Activated T-helper 1 cell treated with anti-CD3 and anti-CD28 coated beads, Interleukin-12 subunit alpha, Interleukin-12 subunit beta, Interleukin-2, Interleukin-4 antibody, amounts not matched to agents 30 ng/mL and 10 ng/mL and 1 ng/mL, durations not matched to agents 14 hours and 24 hours and 36 hours (primary cell): ENCODE data around the gene CCT5. TPM values are rescaled to one million over a fixed set of nuclear protein-coding genes. Genes with fewer than 3 reads are reported as not detected.
"Not testable (repeated sequence)": the region's sequence is repeated elsewhere in the genome, so short reads cannot be mapped to it uniquely, and the experiment has no call there.

ENCODE experiments used
- DNase-seq: peaks from one replicate; pipeline ENCODE4 v3.0.0; 2021; ENCODE audit warnings: low spot score
- H3K27ac Mint-ChIP-seq: one replicate; pipeline ENCODE4 v1.8.0; 2021; ENCODE audit warnings: mild to moderate bottlenecking, mixed read lengths
- H3K27me3 Mint-ChIP-seq: one replicate; pipeline ENCODE4 v1.8.0; 2022; ENCODE audit warnings: mild to moderate bottlenecking, moderate library complexity, mixed read lengths; ENCODE audit not compliant: insufficient read depth
- H3K36me3 Mint-ChIP-seq: one replicate; pipeline ENCODE4 v1.8.0; 2021; ENCODE audit warnings: low read depth, mixed read lengths
- H3K4me1 Mint-ChIP-seq: one replicate; pipeline ENCODE4 v1.8.0; 2021; ENCODE audit warnings: low read depth, mixed read lengths
- H3K4me3 Mint-ChIP-seq: one replicate; pipeline ENCODE4 v1.8.0; 2021; ENCODE audit warnings: mild to moderate bottlenecking, moderate library complexity, mixed read lengths
- H3K9me3 Mint-ChIP-seq: one replicate; pipeline ENCODE4 v1.8.0; 2021; ENCODE audit warnings: mixed read lengths
- intact Hi-C: fragments of 100-400 bp; cut with micrococcal nuclease; formaldehyde crosslinking; loops from one replicate; pipeline ENCODE4 v1.15.1; 2024
- total RNA-seq: library from RNA; stranded (reverse); gene quantifications from 2 replicates; pipeline ENCODE4 v1.2.3, GENCODE V29; 2022

The CCT5 gene
- total RNA-seq, 1 donor from 2014 or later = 512 TPM

GRCh38 chr5:10228288-10228687 is 21.8 kb upstream of the CCT5 start:
- intact Hi-C loops = no loop called here
- H3K9me3 Mint-ChIP-seq = peaks cover 4% of the 10 kb centered on the region
- no peak overlapping the region for H3K4me3 Mint-ChIP-seq
- no peaks in the 10 kb centered on the region for H3K27me3 Mint-ChIP-seq
- DNase-seq = no peak
- no peaks in the 10 kb centered on the region for H3K4me1 Mint-ChIP-seq
- peaks cover 13% of the 10 kb centered on the region for H3K36me3 Mint-ChIP-seq
- no peak overlapping the region for H3K27ac Mint-ChIP-seq

- Mint-ChIP-seq H3K27me3 (no peaks in the 10 kb centered on the region), H3K36me3 (peaks cover 10% of the 10 kb centered on the region), H3K4me1 (no peaks in the 10 kb centered on the region), H3K9me3 (peaks cover 4% of the 10 kb centered on the region), H3K4me3 (no peak overlapping the region), H3K27ac (no peak overlapping the region)
- intact Hi-C loops = no loop called here
- no peak for DNase-seq
Observed at GRCh38 chr5:10229306-10230048, 20.6 kb upstream of the CCT5 start.

GRCh38 chr5:10232386-10232785 is 17.7 kb upstream of the CCT5 start:
- H3K9me3 Mint-ChIP-seq = no peaks in the 10 kb centered on the region
- DNase-seq = no peak
- intact Hi-C loops = no loop called here
- H3K27ac Mint-ChIP-seq = no peak overlapping the region
- no peaks in the 10 kb centered on the region for H3K4me1 Mint-ChIP-seq
- H3K4me3 Mint-ChIP-seq = no peak overlapping the region
- H3K27me3 Mint-ChIP-seq = no peaks in the 10 kb centered on the region
- H3K36me3 Mint-ChIP-seq = peaks cover 2% of the 10 kb centered on the region

GRCh38 chr5:10233011-10233410 is 17.1 kb upstream of the CCT5 start:
- peaks cover 2% of the 10 kb centered on the region for H3K36me3 Mint-ChIP-seq
- H3K27me3 Mint-ChIP-seq = no peaks in the 10 kb centered on the region
- H3K4me3 Mint-ChIP-seq = no peak overlapping the region
- H3K4me1 Mint-ChIP-seq = no peaks in the 10 kb centered on the region
- H3K9me3 Mint-ChIP-seq = no peaks in the 10 kb centered on the region
- no peak for DNase-seq
- H3K27ac Mint-ChIP-seq = no peak overlapping the region
- intact Hi-C loops = no loop called here

- DNase-seq = no peak
- peaks cover 2% of the 10 kb centered on the region for H3K36me3 Mint-ChIP-seq
Observed at GRCh38 chr5:10233505-10233904, 16.6 kb upstream of the CCT5 start.

GRCh38 chr5:10235350-10235749 is 14.7 kb upstream of the CCT5 start:
- H3K27me3 Mint-ChIP-seq = no peaks in the 10 kb centered on the region
- peaks cover 4% of the 10 kb centered on the region for H3K36me3 Mint-ChIP-seq
- no peak overlapping the region for H3K4me3 Mint-ChIP-seq
- H3K27ac Mint-ChIP-seq = no peak overlapping the region
- H3K9me3 Mint-ChIP-seq = no peaks in the 10 kb centered on the region
- H3K4me1 Mint-ChIP-seq = no peaks in the 10 kb centered on the region
- intact Hi-C loops = no loop called here
- DNase-seq = no peak

More at GRCh38 chr5:10233505-10233904, 16.6 kb upstream of the CCT5 start:
- Mint-ChIP-seq H3K27me3 (no peaks in the 10 kb centered on the region), H3K9me3 (no peaks in the 10 kb centered on the region), H3K27ac (no peak overlapping the region), H3K4me3 (no peak overlapping the region), H3K4me1 (no peaks in the 10 kb centered on the region)
- intact Hi-C loops = no loop called here

- H3K4me3 Mint-ChIP-seq = no peak overlapping the region
- no peaks in the 10 kb centered on the region for H3K27me3 Mint-ChIP-seq
- peaks cover 5% of the 10 kb centered on the region for H3K36me3 Mint-ChIP-seq
- H3K27ac Mint-ChIP-seq = no peak overlapping the region
- no peak for DNase-seq
- intact Hi-C loops = no loop called here
- H3K4me1 Mint-ChIP-seq = peaks cover 20% of the 10 kb centered on the region
- no peaks in the 10 kb centered on the region for H3K9me3 Mint-ChIP-seq
Observed at GRCh38 chr5:10243660-10244240, 6.3 kb upstream of the CCT5 start.

GRCh38 chr5:10244342-10244944 is 5.6 kb upstream of the CCT5 start:
- Mint-ChIP-seq H3K27me3 (no peaks in the 10 kb centered on the region), H3K36me3 (peaks cover 3% of the 10 kb centered on the region), H3K4me1 (peaks cover 22% of the 10 kb centered on the region), H3K4me3 (no peak overlapping the region), H3K9me3 (no peaks in the 10 kb centered on the region), H3K27ac (no peak overlapping the region)
- intact Hi-C loops = no loop called here
- no peak for DNase-seq

GRCh38 chr5:10246761-10247160 is 3.3 kb upstream of the CCT5 start:
- intact Hi-C loops = no loop called here
- H3K36me3 Mint-ChIP-seq = peaks cover 9% of the 10 kb centered on the region
- peaks cover 37% of the 10 kb centered on the region for H3K4me1 Mint-ChIP-seq
- H3K27ac Mint-ChIP-seq = no peak overlapping the region
- H3K27me3 Mint-ChIP-seq = no peaks in the 10 kb centered on the region
- no peak overlapping the region for H3K4me3 Mint-ChIP-seq
- no peak for DNase-seq
- no peaks in the 10 kb centered on the region for H3K9me3 Mint-ChIP-seq

- intact Hi-C loops, H3K27ac Mint-ChIP-seq, H3K27me3 Mint-ChIP-seq, DNase-seq, H3K4me3 Mint-ChIP-seq, H3K36me3 Mint-ChIP-seq, H3K9me3 Mint-ChIP-seq: not testable (repeated sequence)
- peaks cover 42% of the 10 kb centered on the region for H3K4me1 Mint-ChIP-seq
Observed at GRCh38 chr5:10247217-10247616, 2.9 kb upstream of the CCT5 start.

GRCh38 chr5:10248378-10249260 is 1.5 kb upstream of the CCT5 start:
- DNase-seq = no peak
- intact Hi-C loops = no loop called here
- Mint-ChIP-seq H3K27me3 (no peaks in the 10 kb centered on the region), H3K27ac (peak overlapping the region; percentile 100), H3K36me3 (peaks cover 6% of the 10 kb centered on the region), H3K9me3 (no peaks in the 10 kb centered on the region), H3K4me3 (peak overlapping the region; percentile 91), H3K4me1 (peaks cover 45% of the 10 kb centered on the region)

- peaks cover 26% of the 10 kb centered on the region for H3K36me3 Mint-ChIP-seq
- peak overlapping the region; percentile 91 for H3K4me3 Mint-ChIP-seq
- intact Hi-C loops = loop anchor here (1.0 to 10.0 kb wide), 7 partner anchors 33 to 1796 kb away; partner anchors contain the start of genes DAP, MARCHF6 and ROPN1L
- H3K9me3 Mint-ChIP-seq = no peaks in the 10 kb centered on the region
- peaks cover 54% of the 10 kb centered on the region for H3K4me1 Mint-ChIP-seq
- peak overlapping the region; percentile 71 for H3K27ac Mint-ChIP-seq
- no peaks in the 10 kb centered on the region for H3K27me3 Mint-ChIP-seq
- DNase-seq = peak; percentile 19
Observed at GRCh38 chr5:10250806-10251276, 761 bp downstream of the CCT5 start.
